ENCODE results near the gene PTAFR.

The PTAFR gene

DNA sequence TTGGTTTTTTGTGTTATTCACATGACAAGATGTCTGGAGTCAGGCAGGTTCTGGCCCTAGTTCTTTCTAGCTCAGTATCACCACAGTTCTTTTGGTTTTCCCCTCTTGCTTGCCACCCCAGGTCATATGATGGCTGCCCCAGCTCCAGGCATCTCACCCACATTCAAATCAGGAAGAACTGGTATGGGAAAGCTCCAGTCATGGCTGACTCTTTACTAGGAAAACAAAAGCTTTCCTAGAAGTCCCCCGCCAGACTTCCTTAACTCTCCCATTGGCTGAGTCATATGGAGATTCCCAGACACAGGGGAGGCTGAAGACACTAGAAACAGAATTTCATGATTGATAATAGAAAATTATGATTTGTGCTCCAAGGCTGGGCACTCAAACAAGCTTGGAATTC lies 65.9 kb downstream of the PTAFR start:
- no peak for ATAC-seq
- no peak for TF ChIP-seq TCF4 (CRISPR knock-in tag; IDR thresholded peaks at IDR 0.05; ENCODE audit: borderline replicate concordance)
- TF ChIP-seq, protein P1, sequence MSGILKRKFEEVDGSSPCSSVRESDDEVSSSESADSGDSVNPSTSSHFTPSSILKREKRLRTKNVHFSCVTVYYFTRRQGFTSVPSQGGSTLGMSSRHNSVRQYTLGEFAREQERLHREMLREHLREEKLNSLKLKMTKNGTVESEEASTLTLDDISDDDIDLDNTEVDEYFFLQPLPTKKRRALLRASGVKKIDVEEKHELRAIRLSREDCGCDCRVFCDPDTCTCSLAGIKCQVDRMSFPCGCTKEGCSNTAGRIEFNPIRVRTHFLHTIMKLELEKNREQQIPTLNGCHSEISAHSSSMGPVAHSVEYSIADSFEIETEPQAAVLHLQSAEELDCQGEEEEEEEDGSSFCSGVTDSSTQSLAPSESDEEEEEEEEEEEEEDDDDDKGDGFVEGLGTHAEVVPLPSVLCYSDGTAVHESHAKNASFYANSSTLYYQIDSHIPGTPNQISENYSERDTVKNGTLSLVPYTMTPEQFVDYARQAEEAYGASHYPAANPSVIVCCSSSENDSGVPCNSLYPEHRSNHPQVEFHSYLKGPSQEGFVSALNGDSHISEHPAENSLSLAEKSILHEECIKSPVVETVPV (CRISPR knock-in tag; IDR thresholded peaks at IDR 0.05): no peak
- TF ChIP-seq, protein P2, sequence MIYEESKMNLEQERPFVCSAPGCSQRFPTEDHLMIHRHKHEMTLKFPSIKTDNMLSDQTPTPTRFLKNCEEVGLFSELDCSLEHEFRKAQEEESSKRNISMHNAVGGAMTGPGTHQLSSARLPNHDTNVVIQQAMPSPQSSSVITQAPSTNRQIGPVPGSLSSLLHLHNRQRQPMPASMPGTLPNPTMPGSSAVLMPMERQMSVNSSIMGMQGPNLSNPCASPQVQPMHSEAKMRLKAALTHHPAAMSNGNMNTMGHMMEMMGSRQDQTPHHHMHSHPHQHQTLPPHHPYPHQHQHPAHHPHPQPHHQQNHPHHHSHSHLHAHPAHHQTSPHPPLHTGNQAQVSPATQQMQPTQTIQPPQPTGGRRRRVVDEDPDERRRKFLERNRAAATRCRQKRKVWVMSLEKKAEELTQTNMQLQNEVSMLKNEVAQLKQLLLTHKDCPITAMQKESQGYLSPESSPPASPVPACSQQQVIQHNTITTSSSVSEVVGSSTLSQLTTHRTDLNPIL (CRISPR knock-in tag; IDR thresholded peaks at IDR 0.05; ENCODE audit: low read depth): no peak
- no peak for TF ChIP-seq ARNTL (CRISPR knock-in tag; IDR thresholded peaks at IDR 0.05; ENCODE audit: borderline replicate concordance, low read depth)
- TF ChIP-seq ZFP30 (CRISPR knock-in tag; IDR thresholded peaks at IDR 0.05): no peak
- TF ChIP-seq ISL1 (CRISPR knock-in tag; IDR thresholded peaks at IDR 0.05): no peak
- no peak for TF ChIP-seq ZNF8 (CRISPR knock-in tag; IDR thresholded peaks at IDR 0.05)
- TF ChIP-seq SNAI2 (CRISPR knock-in tag; IDR thresholded peaks at IDR 0.05): no peak
- TF ChIP-seq ZNF70 (CRISPR knock-in tag; IDR thresholded peaks at IDR 0.05): no peak
- TF ChIP-seq ZFP3 (CRISPR knock-in tag; IDR thresholded peaks at IDR 0.05): no peak
- TF ChIP-seq ZNF565 (CRISPR knock-in tag; conservative IDR thresholded peaks at IDR 0.05; ENCODE audit: low read depth): no peak
- TF ChIP-seq, protein P3, sequence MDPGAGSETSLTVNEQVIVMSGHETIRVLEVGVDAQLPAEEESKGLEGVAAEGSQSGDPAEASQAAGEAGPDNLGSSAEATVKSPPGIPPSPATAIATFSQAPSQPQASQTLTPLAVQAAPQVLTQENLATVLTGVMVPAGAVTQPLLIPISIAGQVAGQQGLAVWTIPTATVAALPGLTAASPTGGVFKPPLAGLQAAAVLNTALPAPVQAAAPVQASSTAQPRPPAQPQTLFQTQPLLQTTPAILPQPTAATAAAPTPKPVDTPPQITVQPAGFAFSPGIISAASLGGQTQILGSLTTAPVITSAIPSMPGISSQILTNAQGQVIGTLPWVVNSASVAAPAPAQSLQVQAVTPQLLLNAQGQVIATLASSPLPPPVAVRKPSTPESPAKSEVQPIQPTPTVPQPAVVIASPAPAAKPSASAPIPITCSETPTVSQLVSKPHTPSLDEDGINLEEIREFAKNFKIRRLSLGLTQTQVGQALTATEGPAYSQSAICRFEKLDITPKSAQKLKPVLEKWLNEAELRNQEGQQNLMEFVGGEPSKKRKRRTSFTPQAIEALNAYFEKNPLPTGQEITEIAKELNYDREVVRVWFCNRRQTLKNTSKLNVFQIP (CRISPR knock-in tag; IDR thresholded peaks at IDR 0.05; ENCODE audit: borderline replicate concordance, low read depth): no peak
- TF ChIP-seq TOX (CRISPR knock-in tag; IDR thresholded peaks at IDR 0.05; ENCODE audit: borderline replicate concordance): no peak
- no peak for TF ChIP-seq RARB (CRISPR knock-in tag; IDR thresholded peaks at IDR 0.05)
- TF ChIP-seq, protein P4, sequence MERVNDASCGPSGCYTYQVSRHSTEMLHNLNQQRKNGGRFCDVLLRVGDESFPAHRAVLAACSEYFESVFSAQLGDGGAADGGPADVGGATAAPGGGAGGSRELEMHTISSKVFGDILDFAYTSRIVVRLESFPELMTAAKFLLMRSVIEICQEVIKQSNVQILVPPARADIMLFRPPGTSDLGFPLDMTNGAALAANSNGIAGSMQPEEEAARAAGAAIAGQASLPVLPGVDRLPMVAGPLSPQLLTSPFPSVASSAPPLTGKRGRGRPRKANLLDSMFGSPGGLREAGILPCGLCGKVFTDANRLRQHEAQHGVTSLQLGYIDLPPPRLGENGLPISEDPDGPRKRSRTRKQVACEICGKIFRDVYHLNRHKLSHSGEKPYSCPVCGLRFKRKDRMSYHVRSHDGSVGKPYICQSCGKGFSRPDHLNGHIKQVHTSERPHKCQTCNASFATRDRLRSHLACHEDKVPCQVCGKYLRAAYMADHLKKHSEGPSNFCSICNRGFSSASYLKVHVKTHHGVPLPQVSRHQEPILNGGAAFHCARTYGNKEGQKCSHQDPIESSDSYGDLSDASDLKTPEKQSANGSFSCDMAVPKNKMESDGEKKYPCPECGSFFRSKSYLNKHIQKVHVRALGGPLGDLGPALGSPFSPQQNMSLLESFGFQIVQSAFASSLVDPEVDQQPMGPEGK (CRISPR knock-in tag; IDR thresholded peaks at IDR 0.05; ENCODE audit: borderline replicate concordance): no peak
- TF ChIP-seq, protein P5, sequence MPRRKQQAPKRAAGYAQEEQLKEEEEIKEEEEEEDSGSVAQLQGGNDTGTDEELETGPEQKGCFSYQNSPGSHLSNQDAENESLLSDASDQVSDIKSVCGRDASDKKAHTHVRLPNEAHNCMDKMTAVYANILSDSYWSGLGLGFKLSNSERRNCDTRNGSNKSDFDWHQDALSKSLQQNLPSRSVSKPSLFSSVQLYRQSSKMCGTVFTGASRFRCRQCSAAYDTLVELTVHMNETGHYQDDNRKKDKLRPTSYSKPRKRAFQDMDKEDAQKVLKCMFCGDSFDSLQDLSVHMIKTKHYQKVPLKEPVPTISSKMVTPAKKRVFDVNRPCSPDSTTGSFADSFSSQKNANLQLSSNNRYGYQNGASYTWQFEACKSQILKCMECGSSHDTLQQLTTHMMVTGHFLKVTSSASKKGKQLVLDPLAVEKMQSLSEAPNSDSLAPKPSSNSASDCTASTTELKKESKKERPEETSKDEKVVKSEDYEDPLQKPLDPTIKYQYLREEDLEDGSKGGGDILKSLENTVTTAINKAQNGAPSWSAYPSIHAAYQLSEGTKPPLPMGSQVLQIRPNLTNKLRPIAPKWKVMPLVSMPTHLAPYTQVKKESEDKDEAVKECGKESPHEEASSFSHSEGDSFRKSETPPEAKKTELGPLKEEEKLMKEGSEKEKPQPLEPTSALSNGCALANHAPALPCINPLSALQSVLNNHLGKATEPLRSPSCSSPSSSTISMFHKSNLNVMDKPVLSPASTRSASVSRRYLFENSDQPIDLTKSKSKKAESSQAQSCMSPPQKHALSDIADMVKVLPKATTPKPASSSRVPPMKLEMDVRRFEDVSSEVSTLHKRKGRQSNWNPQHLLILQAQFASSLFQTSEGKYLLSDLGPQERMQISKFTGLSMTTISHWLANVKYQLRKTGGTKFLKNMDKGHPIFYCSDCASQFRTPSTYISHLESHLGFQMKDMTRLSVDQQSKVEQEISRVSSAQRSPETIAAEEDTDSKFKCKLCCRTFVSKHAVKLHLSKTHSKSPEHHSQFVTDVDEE (CRISPR knock-in tag; IDR thresholded peaks at IDR 0.05): no peak
- no peak for TF ChIP-seq BACH2 (CRISPR knock-in tag; IDR thresholded peaks at IDR 0.05; ENCODE audit: borderline replicate concordance)
- TF ChIP-seq ESRRG (CRISPR knock-in tag; IDR thresholded peaks at IDR 0.05): no peak
- TF ChIP-seq CSDC2 (CRISPR knock-in tag; IDR thresholded peaks at IDR 0.05): no peak
- TF ChIP-seq ZC3H10 (CRISPR knock-in tag; IDR thresholded peaks at IDR 0.05): no peak

DNA sequence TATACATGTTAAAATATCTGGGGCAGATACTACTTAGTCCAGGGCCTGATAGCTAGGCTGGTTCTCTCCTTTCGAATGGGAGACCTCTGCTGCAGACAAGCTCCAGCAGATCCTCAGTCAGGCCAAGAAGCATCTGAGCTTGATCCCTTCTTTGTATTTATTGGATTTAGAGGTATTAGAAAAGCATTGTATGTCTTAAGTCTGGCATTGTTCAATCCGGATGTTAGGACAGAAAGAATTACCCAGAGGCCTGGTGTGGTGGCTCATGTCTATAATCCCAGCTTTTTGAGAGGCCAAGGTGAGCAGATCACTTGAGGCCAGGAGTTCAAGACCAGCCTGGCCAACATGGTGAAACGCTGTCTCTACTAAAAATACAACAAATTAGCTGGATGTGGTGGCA lies 66.9 kb downstream of the PTAFR start:
- no peak for TF ChIP-seq BACH2 (CRISPR knock-in tag; IDR thresholded peaks at IDR 0.05; ENCODE audit: borderline replicate concordance)
- TF ChIP-seq, protein P2 (CRISPR knock-in tag; IDR thresholded peaks at IDR 0.05; ENCODE audit: low read depth): no peak
- no peak for TF ChIP-seq ZFP3 (CRISPR knock-in tag; IDR thresholded peaks at IDR 0.05)
- no peak for TF ChIP-seq ZFP30 (CRISPR knock-in tag; IDR thresholded peaks at IDR 0.05)
- TF ChIP-seq RARB (CRISPR knock-in tag; IDR thresholded peaks at IDR 0.05): no peak
- TF ChIP-seq ESRRG (CRISPR knock-in tag; IDR thresholded peaks at IDR 0.05): no peak
- TF ChIP-seq OSR1 (CRISPR knock-in tag; IDR thresholded peaks at IDR 0.05): no peak
- no peak for TF ChIP-seq ZNF70 (CRISPR knock-in tag; IDR thresholded peaks at IDR 0.05)
- TF ChIP-seq ISL1 (CRISPR knock-in tag; IDR thresholded peaks at IDR 0.05): no peak
- no peak for TF ChIP-seq SNAI2 (CRISPR knock-in tag; IDR thresholded peaks at IDR 0.05)
- TF ChIP-seq GLIS3 (CRISPR knock-in tag; IDR thresholded peaks at IDR 0.05): no peak
- TF ChIP-seq TOX (CRISPR knock-in tag; IDR thresholded peaks at IDR 0.05; ENCODE audit: borderline replicate concordance): no peak
- no peak for TF ChIP-seq PPARA (CRISPR knock-in tag; IDR thresholded peaks at IDR 0.05; ENCODE audit: borderline replicate concordance)
- TF ChIP-seq, protein P3 (CRISPR knock-in tag; IDR thresholded peaks at IDR 0.05; ENCODE audit: borderline replicate concordance, low read depth): no peak
- no peak for TF ChIP-seq CSDC2 (CRISPR knock-in tag; IDR thresholded peaks at IDR 0.05)
- TF ChIP-seq, protein P5 (CRISPR knock-in tag; IDR thresholded peaks at IDR 0.05): no peak
- TF ChIP-seq TCF4 (CRISPR knock-in tag; IDR thresholded peaks at IDR 0.05; ENCODE audit: borderline replicate concordance): no peak
- no peak for TF ChIP-seq ZNF565 (CRISPR knock-in tag; conservative IDR thresholded peaks at IDR 0.05; ENCODE audit: low read depth)
- no peak for ATAC-seq

All from SK-N-SH treated with all-trans-retinoic acid at 6 μM for 48 hours (cell line).